ENCODE measurements around the gene AOAH. TPM values are rescaled to one million over a fixed set of nuclear protein-coding genes. Genes with fewer than 3 reads are reported as not detected.

Gene AOAH
- total RNA-seq, 4 donors from 2014 or later = 0.17 to 1.8 (median 1.6) TPM

GRCh38 chr7:36613031-36613614 is 111.2 kb downstream of the AOAH start:
- TF ChIP-seq CTCF (IDR thresholded peaks at IDR 0.05 in 4 of 5, conservative IDR thresholded peaks at IDR 0.05 in 1 of 5) (no peak), POLR2A (IDR thresholded peaks at IDR 0.05) (no peak)
- no peaks in the 10 kb centered on the region for H3K9me3 ChIP-seq
- no peaks in the 10 kb centered on the region for H3K27me3 ChIP-seq
- DNase-seq (no peak), ATAC-seq (no peak)
- no peaks in the 10 kb centered on the region for H3K4me1 ChIP-seq
- in situ Hi-C loops (cut with MboI; ENCODE audit: low sequenced_read_pairs in 4 of 4) (no loop called here), intact Hi-C loops (cut with DNase I; ENCODE audit: low total_unique reads) (no loop called here)
- no peak overlapping the region for H3K27ac ChIP-seq
- H3K4me3 ChIP-seq = no peak overlapping the region
- H3K36me3 ChIP-seq = no peaks in the 10 kb centered on the region

- in situ Hi-C loops (cut with MboI; ENCODE audit: low sequenced_read_pairs in 4 of 4) = no loop called here
- Histone ChIP-seq H3K4me1 (no peaks in the 10 kb centered on the region), H3K27me3 (no peaks in the 10 kb centered on the region), H3K27ac (no peak overlapping the region), H3K4me3 (no peak overlapping the region), H3K9me3 (no peaks in the 10 kb centered on the region), H3K36me3 (no peaks in the 10 kb centered on the region)
- ATAC-seq (no peak), DNase-seq (no peak)
- TF ChIP-seq POLR2A (IDR thresholded peaks at IDR 0.05) (no peak), CTCF (IDR thresholded peaks at IDR 0.05 in 4 of 5, conservative IDR thresholded peaks at IDR 0.05 in 1 of 5) (no peak)
- intact Hi-C loops (cut with DNase I; ENCODE audit: low total_unique reads) = no loop called here
Measured at GRCh38 chr7:36611703-36612102, 112.6 kb downstream of the AOAH start.

GRCh38 chr7:36607721-36608095 is 116.6 kb downstream of the AOAH start:
- Histone ChIP-seq H3K4me3 (no peak overlapping the region), H3K27ac (no peak overlapping the region), H3K27me3 (no peaks in the 10 kb centered on the region), H3K4me1 (no peaks in the 10 kb centered on the region), H3K9me3 (no peaks in the 10 kb centered on the region), H3K36me3 (no peaks in the 10 kb centered on the region)
- DNase-seq (no peak), ATAC-seq (no peak)
- intact Hi-C loops (cut with DNase I; ENCODE audit: low total_unique reads) = no loop called here
- no peak for TF ChIP-seq POLR2A (IDR thresholded peaks at IDR 0.05)
- TF ChIP-seq CTCF (IDR thresholded peaks at IDR 0.05 in 4 of 5, conservative IDR thresholded peaks at IDR 0.05 in 1 of 5) = no peak
- in situ Hi-C loops (cut with MboI; ENCODE audit: low sequenced_read_pairs in 4 of 4) = no loop called here

GRCh38 chr7:36606976-36607720 is 117.1 kb downstream of the AOAH start:
- H3K9me3 ChIP-seq = no peaks in the 10 kb centered on the region
- ATAC-seq = no peak
- DNase-seq = no peak
- H3K4me1 ChIP-seq = no peaks in the 10 kb centered on the region
- no peaks in the 10 kb centered on the region for H3K36me3 ChIP-seq
- no peak for TF ChIP-seq CTCF (IDR thresholded peaks at IDR 0.05 in 4 of 5, conservative IDR thresholded peaks at IDR 0.05 in 1 of 5)
- no peak for TF ChIP-seq POLR2A (IDR thresholded peaks at IDR 0.05)
- intact Hi-C loops (cut with DNase I; ENCODE audit: low total_unique reads) (no loop called here), in situ Hi-C loops (cut with MboI; ENCODE audit: low sequenced_read_pairs in 4 of 4) (no loop called here)
- no peaks in the 10 kb centered on the region for H3K27me3 ChIP-seq
- H3K4me3 ChIP-seq = no peak overlapping the region
- H3K27ac ChIP-seq = no peak overlapping the region
